Measurements from ENCODE around the gene DNAJB1.

Gene DNAJB1

DNA sequence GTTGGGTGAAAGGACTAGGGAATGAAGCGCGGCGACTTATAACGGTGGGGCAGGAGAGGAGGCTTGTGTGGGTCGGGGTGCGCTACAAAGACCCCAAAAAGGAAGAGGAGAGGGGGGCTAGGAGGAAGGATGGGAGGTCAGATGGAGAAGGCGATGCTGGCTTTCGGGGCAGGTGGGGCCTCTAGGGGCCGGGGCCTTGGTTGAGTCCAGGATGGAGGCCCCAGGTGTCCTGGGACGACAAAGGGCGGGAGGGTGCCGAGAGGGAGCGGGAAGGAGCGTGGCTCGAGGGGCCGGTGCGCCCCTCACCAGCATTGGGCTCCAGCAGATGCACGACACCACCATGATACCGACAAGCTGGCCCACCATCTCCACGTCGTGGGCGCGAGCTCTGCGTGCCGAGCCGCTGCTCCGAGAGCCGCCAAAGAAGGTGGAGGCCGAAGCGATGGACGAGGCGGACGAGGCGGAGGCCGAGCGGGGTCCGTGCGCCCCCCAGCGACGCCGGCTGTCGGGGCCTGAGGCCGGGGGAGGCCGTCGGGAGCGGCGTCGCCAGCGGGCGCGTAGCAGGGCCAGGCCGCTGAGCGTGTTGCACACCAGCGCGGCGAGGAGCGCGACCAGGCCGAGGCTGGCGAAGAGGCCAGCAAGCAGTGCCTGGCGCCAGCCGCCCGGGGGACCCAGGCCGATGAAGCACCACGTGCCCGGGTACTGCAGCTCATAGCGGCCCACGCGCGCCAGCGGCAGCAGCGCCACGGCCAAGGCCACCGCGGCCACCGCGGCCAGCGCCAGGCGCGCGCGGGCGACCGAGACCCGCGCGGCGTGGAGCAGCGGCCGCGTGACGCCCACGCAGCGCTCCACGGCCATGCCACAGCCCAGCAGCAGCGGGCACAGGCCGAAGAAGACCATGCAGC is 44.9 kb downstream of the DNAJB1 start:
- peak; percentile 71 for DNase-seq

DNA sequence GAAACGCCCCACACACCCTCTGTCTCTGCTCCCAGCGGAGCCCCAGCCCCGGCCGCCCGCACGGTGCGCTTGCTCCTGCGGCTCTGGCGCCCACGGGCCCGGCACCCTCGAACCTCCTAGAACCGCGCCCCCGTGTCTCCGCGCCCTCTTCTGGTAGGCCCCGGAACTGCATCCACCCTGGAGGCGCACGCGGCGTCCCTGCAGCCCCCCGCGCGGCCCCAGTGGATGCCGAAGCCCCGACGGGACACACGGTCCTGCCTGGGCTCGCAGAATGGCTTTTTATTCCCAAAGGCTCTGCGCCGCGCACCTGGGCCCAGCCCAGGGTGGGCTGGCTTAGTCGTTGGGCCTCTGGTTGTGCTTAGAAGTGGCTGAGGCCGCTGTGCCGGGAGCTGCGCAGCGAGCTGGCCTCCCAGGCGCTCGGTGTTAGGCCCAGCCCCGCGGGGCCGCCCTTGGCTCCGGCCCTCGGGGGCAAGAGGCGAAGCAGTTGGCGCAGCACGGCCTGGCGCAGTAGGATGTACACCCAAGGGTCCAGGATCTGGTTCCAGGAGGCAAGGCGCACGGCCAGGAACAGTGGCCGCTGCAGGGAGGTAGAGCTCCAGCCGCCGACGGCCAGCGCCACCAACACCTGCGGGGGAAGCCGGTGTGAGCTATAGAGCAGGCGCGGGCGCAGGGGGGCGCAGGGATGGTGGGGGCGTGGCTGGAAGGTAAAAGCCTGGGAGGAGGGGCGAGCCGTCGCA is 45.8 kb downstream of the DNAJB1 start:
- DNase-seq: peak; percentile 90

DNA sequence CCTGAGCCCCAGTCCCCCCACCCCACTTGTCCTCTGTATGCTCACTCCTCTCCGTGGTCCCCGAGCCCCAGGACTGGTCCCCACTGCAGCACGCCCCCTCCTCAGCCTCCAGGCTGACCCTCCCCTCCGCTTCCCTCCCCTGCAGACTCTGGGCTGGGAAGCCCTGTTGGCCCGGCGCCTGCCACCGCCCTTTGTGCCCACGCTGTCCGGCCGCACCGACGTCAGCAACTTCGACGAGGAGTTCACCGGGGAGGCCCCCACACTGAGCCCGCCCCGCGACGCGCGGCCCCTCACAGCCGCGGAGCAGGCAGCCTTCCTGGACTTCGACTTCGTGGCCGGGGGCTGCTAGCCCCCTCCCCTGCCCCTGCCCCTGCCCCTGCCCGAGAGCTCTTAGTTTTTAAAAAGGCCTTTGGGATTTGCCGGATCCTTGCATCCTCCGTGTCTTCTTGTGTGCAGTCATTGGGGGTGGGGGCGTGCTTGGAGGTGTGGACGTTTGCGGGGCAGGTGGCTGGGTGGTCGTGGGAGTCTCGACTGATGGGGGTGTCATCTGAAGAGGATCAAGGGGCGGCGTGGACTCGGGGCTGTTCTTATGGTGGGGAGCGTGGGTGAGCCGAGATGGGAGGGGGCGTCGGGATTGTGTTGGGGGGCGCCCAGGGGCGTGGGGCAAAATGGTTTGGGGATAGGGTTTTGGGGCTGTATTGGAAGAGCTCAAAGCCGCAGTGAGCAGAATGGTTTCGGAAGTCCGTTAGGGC is 46.6 kb downstream of the DNAJB1 start:
- no peak for DNase-seq

DNA sequence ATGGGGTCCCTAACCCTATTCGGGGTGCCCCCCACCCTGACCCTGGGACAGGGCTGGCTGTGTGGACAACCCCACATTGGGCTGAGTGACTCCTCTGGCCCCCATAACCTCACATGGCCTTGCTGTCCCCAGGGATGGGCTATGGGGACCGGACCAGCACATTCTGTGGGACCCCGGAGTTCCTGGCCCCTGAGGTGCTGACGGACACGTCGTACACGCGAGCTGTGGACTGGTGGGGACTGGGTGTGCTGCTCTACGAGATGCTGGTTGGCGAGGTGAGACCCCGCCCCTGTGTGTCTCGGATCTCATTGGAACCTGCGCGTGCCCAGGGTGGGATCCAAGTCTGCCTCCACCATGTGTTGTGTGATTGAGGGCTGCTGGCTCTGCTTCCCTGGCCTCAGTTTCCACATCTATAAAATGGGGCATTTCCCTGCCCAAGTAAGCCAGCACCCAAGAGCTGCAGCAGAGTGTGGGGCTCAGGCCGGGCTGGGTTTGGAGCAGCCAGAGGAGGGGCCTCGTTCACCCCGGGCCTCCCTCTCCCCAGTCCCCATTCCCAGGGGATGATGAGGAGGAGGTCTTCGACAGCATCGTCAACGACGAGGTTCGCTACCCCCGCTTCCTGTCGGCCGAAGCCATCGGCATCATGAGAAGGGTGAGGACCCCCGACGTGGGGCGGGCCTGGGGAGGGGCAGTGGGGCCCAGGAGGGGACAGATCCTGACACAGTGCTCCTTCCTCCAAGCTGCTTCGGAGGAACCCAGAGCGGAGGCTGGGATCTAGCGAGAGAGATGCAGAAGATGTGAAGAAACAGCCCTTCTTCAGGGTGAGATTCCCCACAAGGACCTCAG is 47.9 kb downstream of the DNAJB1 start:
- no peak for DNase-seq

DNA sequence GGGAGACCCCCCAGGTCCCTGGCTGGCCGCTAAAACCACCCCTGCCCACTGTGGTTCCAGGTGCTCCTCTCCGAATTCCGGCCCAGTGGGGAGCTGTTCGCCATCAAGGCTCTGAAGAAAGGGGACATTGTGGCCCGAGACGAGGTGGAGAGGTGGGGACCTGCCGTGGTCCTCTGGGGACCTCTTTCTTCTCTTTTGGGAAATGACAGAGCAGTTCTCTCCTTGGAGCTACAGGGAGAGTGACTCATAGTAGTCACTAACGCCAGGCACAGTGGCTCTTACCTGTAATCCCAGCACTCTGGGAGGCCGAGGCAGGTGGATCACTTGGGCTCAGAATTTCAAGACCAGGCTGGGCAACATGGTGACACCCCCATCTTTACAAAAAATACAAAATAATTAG is 50.4 kb downstream of the DNAJB1 start:
- DNase-seq: no peak

DNA sequence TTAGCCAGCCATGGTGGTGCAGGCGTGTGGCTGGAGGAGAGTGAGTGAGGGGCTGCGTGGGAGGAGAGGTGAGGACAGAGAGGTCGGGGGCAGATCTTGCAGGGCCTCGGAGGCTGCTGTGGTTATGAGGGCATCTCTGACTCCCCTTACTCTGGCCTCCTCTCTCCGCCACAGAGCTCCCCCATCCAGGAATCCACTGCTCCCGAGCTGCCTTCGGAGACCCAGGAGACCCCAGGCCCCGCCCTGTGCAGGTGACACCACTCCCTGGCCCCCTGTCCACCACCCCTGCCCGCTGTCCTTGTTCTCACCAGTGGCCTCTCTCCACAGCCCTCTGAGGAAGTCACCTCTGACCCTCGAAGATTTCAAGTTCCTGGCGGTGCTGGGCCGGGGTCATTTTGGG is 50.8 kb downstream of the DNAJB1 start:
- no peak for DNase-seq
